Ascending aorta (tissue), 2 donors: Measurements from ENCODE around the gene WFDC10A. TPM values are rescaled to one million over a fixed set of nuclear protein-coding genes. Genes with fewer than 3 reads are reported as not detected.

Experiments
- DNase-seq, 2 donors: peaks; one replicate each; pipeline ENCODE4 v3.0.0-alpha.2; 2019; ENCODE audit warnings: low spot score in 2 of 2
- H3K27ac ChIP-seq, 2 donors: fragments of 200-600 bp; sonication (generic); one replicate each; pipeline ENCODE4 v1.5.1; 2016 to 2017; ENCODE audit warnings: mild to moderate bottlenecking in 1 of 2
- H3K27me3 ChIP-seq: fragments of 200-600 bp; sonication (generic); one replicate; pipeline ENCODE4 v1.5.1; 2017
- H3K36me3 ChIP-seq, 2 donors: fragments of 200-600 bp; sonication (generic); one replicate each; pipeline ENCODE4 v1.5.1; 2016
- H3K4me1 ChIP-seq, 2 donors: fragments of 200-600 bp; sonication (generic); one replicate each; pipeline ENCODE4 v1.5.1; 2016 to 2017; ENCODE audit warnings: mild to moderate bottlenecking in 1 of 2
- H3K4me3 ChIP-seq, 2 donors: fragments of 200-600 bp; sonication (generic); one replicate each; pipeline ENCODE4 v1.5.1; 2016 to 2017; ENCODE audit warnings: mild to moderate bottlenecking in 1 of 2
- H3K9me3 ChIP-seq, 2 donors: fragments of 200-600 bp; sonication (generic); one replicate each; pipeline ENCODE4 v1.5.1; 2016
- intact Hi-C: fragments of 100-400 bp; cut with DNase I; formaldehyde crosslinking; loops from one replicate; pipeline ENCODE4 v1.15.1; 2023
- total RNA-seq: library from RNA; depleted of rRNA; stranded (reverse); fragments of >200 nt; gene quantifications from one replicate; pipeline ENCODE4 v1.1.0, GENCODE V29; 2016
- TF ChIP-seq, protein P1 (sequence below), 3 experiments: fragments of 200-600 bp in 2 of 3; fragments of 450-650 bp in 1 of 3; sonication (generic) in 2 of 3; IDR thresholded peaks; one replicate each; pipeline ENCODE4 v1.5.1; 2016 to 2019; ENCODE audit warnings: antibody characterized with exemption in 3 of 3, mild to moderate bottlenecking in 1 of 3, moderate library complexity in 1 of 3

WFDC10A gene
- total RNA-seq, 1 donor from 2014 or later = not detected

DNA sequence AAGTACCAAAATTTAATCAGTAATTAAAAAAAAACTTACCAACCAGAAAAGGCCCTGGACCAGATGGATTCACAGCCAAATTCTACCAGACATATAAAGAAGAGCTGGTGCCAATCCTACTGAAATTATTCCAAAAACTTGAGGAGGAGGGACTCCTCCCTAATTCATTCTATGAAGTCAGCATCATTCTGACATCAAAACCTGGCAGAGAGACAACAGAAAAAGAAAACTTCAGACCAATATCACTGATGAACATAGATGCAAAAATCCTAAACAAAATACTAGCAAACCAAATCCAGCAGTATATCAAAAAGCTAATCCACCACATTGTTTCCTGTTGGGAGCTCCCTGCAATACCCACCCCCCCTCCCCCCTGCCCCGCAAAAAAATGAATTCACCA is 40.6 kb downstream of the WFDC10A start, which contains the start of gene WFDC11:
Gene WFDC11 (minus strand): TSS at position 101 of the 400 bp plus-strand sequence. CDS start 19,639 bp downstream, outside the sequence.
- Histone ChIP-seq H3K36me3 (no peaks in the 10 kb centered on the region), H3K9me3 (no peaks in the 10 kb centered on the region), H3K27ac (no peak within 1 kb of the TSS), H3K4me1 (no peaks in the 10 kb centered on the region), H3K27me3 (no peaks in the 10 kb centered on the region), H3K4me3 (no peak within 1 kb of the TSS)
- no peak for DNase-seq
- intact Hi-C loops = no loop called here
- TF ChIP-seq, protein P1, sequence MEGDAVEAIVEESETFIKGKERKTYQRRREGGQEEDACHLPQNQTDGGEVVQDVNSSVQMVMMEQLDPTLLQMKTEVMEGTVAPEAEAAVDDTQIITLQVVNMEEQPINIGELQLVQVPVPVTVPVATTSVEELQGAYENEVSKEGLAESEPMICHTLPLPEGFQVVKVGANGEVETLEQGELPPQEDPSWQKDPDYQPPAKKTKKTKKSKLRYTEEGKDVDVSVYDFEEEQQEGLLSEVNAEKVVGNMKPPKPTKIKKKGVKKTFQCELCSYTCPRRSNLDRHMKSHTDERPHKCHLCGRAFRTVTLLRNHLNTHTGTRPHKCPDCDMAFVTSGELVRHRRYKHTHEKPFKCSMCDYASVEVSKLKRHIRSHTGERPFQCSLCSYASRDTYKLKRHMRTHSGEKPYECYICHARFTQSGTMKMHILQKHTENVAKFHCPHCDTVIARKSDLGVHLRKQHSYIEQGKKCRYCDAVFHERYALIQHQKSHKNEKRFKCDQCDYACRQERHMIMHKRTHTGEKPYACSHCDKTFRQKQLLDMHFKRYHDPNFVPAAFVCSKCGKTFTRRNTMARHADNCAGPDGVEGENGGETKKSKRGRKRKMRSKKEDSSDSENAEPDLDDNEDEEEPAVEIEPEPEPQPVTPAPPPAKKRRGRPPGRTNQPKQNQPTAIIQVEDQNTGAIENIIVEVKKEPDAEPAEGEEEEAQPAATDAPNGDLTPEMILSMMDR (IDR thresholded peaks at IDR 0.05) = no peak

DNA sequence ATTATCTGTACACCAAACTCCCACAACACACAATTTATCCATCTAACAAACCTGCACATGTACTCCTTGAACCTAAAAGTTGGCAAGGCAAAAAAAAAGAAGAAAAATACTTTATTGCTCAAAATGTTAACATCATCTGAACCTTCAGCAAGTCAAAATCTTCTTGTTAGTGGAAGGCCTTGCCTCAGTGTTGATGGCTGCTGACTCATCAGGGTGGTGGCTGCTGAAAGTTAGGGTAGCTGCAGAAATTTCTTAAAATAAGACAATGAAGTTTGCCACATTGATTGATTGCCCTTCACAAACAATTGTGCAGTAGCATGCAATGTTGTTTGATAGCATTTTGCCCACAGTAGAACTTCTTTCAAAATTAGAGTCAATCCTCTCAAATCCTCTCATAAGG is 43.2 kb downstream of the WFDC10A start:
- H3K36me3 ChIP-seq = no peaks in the 10 kb centered on the region
- TF ChIP-seq, protein P1 (IDR thresholded peaks at IDR 0.05) = no peak
- H3K9me3 ChIP-seq = peaks cover 0 to 10% of the 10 kb centered on the region in 2 donors
- no peaks in the 10 kb centered on the region for H3K4me1 ChIP-seq
- no peaks in the 10 kb centered on the region for H3K27me3 ChIP-seq
- H3K27ac ChIP-seq = no peak overlapping the region
- DNase-seq = no peak
- H3K4me3 ChIP-seq = no peak overlapping the region
- intact Hi-C loops = no loop called here

DNA sequence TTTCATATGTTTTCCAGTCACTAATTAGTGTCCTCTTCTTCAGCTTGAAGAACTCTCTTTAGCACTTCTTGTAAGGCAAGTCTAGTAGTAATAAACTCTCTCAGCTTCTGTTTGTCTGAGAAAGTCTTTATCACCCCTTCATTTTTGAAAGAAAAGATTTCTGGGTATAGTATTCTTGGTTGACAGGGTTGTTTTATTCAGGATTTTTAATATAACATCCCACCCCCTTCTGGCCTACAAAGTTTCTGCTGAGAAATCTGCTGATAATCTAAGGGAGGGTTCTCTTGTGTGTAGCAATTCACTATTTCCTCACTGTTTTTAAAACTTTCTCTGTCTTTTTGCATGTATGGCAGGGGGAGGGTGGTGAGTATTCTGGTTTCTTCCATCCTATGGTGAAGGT is 50.1 kb downstream of the WFDC10A start:
- no peak for DNase-seq
- no peak overlapping the region for H3K4me3 ChIP-seq
- H3K27ac ChIP-seq = no peak overlapping the region
- H3K9me3 ChIP-seq = peaks cover 15 to 34% of the 10 kb centered on the region in 2 donors
- TF ChIP-seq, protein P1 (IDR thresholded peaks at IDR 0.05) = no peak
- H3K36me3 ChIP-seq = no peaks in the 10 kb centered on the region
- intact Hi-C loops = no loop called here
- no peaks in the 10 kb centered on the region for H3K4me1 ChIP-seq
- H3K27me3 ChIP-seq = no peaks in the 10 kb centered on the region

Other genes starting within 250 kb of the WFDC10A start
- gene DBNDD2, start 221.4 kb upstream of the WFDC10A start, total RNA-seq = 100 TPM
- gene PIGT, start 213.6 kb upstream of the WFDC10A start, total RNA-seq = 142 TPM
- gene WFDC2, start 160.0 kb upstream of the WFDC10A start, total RNA-seq = 32.5 TPM
- not detected for gene SPINT3, start 114.1 kb upstream of the WFDC10A start, total RNA-seq
- not detected for gene WFDC6, start 90.3 kb upstream of the WFDC10A start, total RNA-seq
- gene EPPIN, start 82.3 kb upstream of the WFDC10A start, total RNA-seq = not detected
- gene WFDC8, start 50.5 kb upstream of the WFDC10A start, total RNA-seq = not detected
- gene WFDC9, start 1.5 kb downstream of the WFDC10A start, total RNA-seq = not detected
- not detected for gene WFDC11, start 40.5 kb downstream of the WFDC10A start, total RNA-seq
- gene WFDC13, start 72.3 kb downstream of the WFDC10A start, total RNA-seq = not detected
- gene WFDC10B, start 75.3 kb downstream of the WFDC10A start, total RNA-seq = not detected
- not detected for gene SPINT4, start 92.6 kb downstream of the WFDC10A start, total RNA-seq
- gene WFDC3, start 162.1 kb downstream of the WFDC10A start, total RNA-seq = not detected
- gene DNTTIP1, start 162.2 kb downstream of the WFDC10A start, total RNA-seq = 4.6 TPM
- not detected for gene UBE2C, start 182.9 kb downstream of the WFDC10A start, total RNA-seq
- gene TNNC2, start 197.6 kb downstream of the WFDC10A start, total RNA-seq = not detected
- gene SNX21, start 204.1 kb downstream of the WFDC10A start, total RNA-seq = 182 TPM
- gene ACOT8, start 227.7 kb downstream of the WFDC10A start, total RNA-seq = 34.4 TPM
- 6.8 TPM for gene ZSWIM3, start 227.9 kb downstream of the WFDC10A start, total RNA-seq